GM18502 (cell line): ENCODE results near the gene NTMT1.

Source experiments
- ATAC-seq: cut with Tn5 transposase; IDR thresholded peaks from one replicate; pipeline ENCODE4 v1.9.1; 2021; ENCODE audit warnings: mild to moderate bottlenecking; ENCODE audit not compliant: unreplicated experiment, poor library complexity

Gene NTMT1

DNA sequence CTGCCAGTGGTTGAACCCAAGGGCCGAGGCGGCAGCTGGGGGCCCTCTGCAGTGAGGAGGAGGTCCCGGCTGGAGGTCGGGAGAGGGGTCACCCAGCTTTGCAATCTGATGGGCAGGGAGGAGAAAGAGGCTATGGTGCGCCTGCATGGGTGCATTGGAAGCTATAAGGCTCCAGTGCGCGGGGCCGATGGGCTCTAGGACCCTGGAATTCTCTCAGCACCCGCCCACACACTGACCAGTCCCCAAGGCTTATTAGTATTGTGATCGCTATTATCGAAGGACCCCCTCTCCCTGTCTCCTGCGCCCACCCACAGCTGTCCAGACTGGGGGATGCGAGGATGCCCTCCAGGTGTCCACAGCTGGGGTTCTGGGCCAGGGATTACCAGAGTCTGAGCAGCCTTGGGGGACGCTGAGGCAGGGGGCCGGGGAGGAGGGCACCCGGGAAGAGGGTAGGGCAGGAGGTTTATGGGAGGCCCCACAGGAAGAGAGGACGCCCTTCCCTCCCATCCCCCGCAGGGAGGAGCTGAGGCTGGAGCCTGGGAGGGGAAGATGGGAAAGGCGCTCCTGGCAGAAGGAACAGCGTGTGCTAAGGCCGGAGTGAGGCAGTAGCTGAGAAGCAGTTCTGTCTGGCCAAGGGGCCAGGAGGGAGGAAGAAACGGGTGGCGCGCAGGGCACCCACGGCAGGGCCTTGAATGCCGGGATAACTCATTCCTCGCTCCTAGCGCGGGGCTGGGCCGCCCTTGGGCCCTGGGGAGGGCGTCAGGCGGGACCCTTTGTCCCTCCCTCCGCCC lies 29.2 kb upstream of the NTMT1 start:
- ATAC-seq: no peak

DNA sequence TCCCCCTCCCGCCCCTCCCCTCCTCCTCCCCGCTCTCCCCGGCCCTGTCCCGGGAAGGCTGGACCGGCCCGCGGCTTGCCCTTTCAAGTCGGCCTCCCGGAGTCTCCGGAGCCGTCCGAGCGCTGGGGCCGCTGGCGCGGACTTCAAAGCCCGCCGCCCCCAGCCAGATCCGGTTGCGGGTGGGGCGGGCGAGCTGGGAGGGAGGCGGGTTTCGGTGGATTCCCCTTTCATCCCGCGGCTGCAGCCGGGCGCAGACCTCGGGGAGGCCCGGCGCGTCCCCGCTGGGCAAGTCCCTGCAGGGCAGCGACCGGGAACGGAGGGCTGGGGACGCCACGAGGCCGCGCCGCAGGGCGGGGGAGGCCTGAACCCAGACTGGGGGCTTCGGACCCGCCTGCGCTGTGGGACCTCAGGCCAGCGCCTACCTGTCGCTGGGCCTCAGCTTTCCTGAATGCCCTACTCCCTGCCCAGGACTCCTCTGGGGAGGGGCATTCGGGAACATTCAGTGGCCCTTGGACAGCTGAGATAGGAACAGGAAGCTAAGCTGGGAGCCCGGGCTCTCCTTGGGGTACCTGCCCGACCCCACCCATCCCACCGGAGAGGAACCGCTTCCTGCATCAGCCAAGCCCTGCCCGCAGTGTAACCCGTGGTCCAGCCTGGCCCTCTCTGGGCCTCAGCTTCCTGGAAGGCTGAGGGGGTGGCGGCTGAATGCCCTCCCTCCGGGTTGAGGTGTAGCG lies 28.4 kb upstream of the NTMT1 start:
- ATAC-seq: no peak

DNA sequence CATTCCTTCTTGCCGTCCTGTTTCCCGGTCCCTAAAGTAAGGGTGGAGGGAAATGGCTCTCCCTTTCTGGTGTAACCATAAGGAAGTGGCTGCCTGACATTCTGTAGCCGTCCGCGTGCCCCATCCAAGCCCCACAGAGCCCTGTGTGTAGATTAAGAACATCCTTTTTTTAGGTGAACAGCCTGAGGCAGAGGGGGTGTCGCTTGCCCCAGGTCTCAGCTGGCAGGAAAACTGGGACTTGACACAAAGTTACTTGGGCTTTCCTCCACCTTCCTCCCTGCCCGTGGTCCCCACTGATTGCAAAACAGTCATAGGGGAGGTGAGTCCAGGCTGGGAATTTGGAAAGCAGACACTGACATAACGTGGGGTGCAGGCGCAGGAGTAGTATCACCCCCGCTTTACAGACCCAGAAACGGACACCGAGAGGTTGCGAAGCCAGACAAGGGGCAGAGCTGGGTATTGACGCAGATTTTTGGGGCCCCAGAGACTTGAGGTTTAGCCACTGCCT lies 27.8 kb upstream of the NTMT1 start:
- no peak for ATAC-seq

DNA sequence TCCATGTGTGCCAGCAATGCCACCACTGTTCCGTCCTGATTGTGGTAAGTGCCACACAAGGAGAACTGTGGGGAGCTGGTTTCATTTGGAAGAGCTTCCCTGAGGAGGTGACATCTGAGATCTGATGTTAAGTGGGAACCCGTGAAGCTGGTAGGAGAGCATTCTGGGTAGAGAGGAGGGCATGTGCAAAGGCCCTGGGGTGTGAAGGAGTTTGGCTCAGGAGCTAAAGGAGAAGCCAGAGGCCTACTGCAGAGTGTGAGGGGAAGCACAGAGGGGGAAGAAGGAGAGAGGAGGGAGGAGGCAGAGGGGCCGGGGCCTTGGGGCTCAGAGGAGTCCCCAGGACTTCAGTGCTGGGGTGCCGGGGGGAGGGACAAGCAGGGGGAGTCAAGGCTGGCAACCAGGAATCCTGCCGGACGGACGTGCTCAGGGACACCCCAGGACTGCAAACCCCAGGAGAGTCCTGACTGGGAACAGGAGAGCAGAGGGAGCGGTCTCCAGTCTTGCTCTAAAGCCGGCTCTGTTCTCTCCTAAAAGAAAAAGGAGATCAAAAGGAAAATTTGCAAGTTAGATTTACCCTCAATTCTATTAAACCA lies 24.8 kb upstream of the NTMT1 start:
- ATAC-seq: no peak

DNA sequence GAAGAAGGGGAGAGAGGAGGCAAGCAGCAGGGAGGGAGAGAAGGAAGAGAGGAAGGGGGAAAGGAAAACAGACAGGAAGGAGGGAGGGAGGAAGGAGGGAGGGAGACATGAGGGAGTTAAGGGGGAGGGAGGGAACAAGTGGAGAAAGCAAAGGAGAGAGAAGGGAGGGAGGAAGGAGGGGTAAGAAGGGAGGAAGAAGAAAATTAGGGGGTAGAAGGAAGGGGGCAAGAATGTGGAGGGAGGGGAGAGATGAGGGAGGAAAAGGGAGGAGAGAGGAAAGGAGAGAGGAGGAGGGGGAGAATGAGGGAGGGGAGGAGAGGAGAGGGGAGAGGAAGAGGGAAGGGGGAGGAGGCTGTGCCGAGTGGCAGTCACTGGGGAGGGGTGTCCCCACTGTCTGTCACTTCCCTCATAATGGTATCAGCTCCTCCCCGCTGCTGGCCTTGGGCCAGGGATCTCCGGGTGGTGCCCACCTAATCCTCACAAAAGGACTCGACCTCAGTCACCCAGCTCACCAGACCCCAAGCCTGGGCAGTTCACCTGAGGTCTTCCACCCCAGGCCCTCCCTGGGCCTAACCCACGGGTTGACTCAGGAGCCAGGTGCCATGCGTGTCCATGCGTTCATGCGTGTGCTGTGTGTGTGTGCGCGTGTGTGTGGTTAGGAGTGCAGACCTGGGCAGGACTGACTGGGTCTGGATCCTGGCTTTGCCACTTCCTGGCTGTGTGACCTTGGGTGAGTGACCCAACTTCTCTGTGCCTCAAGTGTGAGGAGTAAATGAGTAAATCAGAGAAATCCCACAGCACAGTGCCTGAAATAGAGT lies 23.2 kb upstream of the NTMT1 start:
- no peak for ATAC-seq

DNA sequence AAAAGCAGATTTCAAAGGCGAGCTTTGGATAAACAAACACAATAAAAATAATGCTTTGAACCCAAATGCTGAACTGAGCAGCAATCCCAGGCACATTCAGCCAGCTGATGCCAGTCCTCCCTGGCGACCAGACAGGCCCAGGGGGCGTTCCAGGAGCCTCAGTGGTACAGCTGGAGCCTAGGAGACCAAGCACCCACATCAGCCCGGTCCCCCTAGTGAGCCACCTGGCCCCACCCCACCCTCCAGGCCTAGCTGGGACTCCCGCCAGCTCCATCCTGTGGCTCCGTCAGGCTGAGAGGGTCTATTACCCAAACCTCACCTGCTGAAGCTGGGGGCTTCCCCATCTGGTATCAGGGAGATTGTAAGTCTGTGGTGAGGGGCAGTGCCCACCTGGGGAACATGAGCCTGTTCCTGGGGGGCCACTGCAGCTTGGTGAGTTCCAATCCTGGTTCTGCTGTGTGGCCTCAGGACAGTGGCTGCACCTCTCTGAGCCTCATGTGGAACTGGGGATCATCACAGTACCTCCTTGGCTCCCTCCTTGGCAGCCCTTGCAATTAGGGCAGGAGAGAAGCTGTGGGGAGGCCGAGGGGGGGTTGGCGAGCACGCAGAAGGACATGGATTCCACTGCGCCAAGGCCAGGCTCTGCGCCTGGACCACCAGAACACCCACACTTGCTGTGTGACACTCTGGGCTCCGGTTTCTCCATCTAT lies 21.8 kb upstream of the NTMT1 start:
- ATAC-seq: no peak

DNA sequence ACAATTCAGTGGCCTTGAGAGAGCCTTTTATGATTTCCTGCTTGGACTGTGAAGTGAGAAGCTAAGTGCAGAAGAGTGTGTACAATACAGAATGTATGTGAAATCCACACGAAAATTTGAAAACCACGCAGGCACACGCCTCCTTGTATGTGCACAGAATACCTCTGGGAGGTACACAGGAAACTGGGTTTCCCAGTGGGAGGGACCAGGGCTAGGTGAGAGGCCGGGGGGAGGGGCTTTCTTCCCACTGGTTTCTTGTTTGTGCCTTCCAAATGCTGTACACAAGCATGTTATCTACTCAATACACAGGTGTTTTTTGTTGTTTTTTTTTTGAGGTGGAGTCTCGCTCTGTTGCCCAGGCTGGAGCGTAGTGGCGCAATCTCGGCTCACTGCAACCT lies 21.2 kb upstream of the NTMT1 start:
- no peak for ATAC-seq

DNA sequence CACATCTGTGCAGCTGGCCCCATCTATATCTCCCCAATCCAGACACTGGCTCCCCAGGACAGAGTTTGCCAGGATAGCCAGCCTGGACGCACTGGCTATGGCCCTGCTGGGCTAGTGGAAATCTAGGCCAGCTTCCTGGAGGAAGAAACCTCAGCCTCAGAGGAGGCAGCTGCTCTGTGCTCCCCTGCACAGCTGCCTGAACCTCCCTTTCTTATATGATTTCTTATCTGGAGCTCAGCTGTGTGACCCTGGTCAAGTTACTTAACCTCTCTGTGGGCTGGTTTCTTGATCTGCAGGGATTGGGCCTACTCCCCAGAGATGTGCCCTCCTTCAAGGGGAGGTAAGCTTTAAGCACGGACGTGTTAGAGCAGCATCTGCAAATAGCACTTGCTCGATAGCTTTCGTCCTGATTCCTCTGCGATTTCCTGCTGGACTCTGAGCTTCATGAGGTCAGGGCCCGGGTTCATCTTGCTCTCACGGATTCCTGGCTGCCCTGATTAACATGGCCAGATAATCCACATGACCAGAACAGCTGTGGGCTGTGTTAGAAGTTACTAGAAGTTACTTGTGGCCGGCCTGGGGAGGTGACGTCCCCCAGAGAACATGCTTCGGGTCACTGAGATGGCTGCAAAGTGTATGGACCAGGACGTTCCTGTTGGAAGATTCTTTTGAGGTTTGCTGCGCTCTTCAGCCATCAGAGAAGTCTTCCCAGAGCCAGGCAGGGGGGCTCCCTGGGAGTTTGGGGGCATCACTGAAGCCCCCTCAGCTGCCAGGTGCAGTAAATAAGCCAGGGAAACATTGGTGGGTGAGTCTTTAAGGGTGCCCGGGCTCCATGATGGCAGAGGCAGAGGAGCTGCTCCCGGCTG lies 19.6 kb upstream of the NTMT1 start:
- no peak for ATAC-seq

DNA sequence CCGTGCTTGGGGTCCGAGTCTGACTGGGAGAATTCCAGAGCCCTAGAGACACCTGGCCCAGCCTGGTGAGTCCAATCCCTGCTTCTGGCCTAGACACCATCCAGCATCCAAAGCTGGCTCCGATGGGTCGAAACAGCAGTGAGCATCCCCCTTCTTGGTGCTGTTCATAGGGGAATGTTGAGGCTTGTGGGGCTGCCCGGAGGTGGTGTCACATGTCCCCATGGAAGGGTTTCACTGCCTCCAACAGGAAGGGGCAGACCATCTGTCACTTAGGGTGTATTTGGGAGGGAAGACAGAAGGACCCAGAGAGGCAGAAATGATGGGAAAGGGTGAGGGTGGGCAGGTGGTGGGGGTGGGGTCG lies 19.0 kb upstream of the NTMT1 start:
- ATAC-seq: no peak

DNA sequence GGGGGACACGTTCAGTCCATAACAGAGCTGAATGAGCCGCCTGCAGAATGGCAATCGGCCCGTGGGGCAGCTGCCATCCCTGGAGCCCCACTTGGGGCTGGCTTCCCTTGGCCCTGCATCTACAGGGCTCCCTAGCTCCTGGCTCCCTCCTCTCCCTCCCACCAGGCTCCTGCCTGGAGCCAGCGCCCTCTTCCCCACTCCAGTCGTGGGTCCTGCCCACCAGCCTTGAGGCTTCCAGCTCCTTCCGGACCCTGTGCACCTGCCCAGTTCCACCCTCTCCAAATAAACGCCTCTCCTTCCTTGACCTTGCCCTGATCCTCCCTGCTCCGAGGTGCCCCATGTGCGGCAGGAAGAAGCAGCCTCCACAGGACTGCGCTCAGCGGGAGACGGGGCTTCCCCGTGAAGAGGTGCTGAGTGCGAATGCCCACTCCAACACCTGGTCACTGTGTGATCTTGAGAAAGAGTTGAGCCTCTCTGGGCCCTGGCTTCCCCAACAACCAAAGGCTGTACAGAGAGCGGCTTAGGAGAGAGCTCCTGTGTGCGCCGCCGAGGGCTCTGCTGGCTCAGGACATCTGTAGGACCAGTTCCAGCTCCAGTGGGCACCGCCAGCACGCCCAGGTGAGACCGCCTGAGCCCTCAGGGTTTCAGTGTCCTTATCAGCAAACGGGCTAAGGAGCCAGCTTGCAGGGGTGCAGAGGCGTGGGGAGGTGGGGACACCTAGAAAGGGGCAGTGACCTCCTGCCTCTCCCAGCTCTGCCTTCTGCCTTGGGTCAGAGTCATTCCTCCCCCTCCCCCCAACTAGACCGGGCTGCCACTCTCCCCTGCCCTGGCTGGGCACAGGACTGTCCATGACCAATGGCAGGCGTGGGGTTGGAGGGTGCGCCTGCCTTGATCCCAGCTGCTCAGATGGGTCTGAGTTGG lies 17.1 kb upstream of the NTMT1 start:
- ATAC-seq: no peak

DNA sequence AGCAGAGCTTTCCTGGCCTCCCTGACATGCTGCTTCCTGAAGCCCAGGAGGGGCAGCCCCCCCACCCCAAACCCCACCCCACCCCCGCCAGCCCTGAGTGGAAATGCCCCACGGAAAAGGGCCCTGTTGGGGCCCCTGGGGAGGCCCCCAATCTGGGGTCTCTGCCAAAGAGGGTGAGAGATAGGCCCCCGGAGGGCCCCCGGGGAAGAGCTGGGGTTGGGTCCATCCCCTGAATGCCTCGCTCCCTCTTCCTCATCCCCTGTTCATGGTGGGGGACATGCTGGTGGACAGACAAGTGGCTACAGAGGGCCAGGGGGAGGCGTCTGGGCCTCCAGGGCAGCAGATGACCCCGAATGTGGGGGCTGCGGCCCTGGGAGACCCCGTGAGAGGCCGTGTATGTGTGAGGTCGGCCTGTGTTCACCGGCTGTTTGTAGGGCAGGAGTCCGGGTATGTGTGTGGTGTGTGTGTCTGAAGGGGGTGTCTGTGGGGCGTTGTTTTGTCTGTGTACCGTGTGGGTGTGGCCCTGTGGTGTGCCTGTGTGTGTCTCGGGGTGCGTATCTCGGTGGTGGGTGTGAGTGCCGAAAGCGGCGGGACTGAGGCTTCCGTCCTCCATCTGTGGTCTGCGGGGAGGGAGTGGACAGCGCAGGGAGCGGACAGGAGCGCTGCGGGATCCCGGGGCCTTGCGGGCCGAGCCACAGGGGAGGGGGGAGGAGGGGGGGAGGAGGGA lies 16.3 kb upstream of the NTMT1 start:
- no peak for ATAC-seq

DNA sequence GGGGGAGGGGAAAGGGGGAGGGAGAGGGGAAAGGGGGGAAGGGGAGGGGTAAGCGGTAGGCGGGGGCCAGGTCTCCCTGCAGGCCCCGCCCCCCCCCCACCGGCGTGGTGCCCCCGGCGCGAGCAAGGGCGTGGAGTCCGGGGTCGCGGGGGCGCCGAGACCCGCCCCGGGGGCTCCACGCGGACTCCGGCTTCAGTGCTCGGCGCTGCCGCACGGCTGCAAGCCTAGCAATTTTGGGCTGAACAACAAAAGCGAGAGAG lies 15.8 kb upstream of the NTMT1 start:
- ATAC-seq: no peak

DNA sequence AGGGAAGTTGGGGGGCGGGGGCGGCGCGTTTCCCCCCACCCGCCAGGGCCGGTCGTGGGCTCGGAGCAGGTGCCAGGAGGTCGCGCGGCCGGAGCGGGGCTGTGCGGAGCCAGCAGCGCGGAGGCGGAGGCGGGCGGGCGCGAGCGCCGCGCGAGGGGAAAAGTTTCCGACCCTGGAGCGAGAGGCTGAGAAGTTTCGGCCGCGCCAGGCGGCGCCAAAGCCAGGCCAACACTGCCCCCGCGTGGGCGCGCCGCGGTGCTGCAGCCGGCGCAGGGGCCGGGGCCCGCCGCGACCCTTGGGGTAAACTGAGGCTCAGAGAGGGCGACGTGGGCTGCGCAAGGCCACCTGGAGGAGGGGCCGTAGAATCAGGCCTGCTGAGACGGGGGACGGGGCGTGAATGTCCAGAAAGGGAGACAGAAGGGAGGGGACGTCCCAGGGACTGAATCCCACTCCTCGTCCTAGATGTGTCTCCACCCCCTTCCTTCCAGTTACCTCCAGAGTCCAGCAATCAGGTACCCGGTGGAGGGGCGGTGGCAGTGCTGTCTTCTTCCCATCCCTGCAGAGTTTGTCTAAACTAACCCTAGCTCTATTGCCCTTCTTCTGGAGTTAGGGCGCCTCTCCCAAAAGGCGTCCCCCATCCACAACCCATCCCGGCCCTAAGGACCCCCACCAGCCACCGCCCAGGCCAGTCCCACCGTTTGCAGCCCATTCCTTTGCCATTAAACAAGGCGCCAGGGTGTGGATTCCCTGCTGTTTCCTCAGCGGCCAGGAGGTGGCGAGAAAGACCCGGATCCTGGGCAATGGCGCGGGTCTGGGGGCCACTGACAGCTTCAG lies 15.3 kb upstream of the NTMT1 start:
- ATAC-seq: peak; percentile 59

DNA sequence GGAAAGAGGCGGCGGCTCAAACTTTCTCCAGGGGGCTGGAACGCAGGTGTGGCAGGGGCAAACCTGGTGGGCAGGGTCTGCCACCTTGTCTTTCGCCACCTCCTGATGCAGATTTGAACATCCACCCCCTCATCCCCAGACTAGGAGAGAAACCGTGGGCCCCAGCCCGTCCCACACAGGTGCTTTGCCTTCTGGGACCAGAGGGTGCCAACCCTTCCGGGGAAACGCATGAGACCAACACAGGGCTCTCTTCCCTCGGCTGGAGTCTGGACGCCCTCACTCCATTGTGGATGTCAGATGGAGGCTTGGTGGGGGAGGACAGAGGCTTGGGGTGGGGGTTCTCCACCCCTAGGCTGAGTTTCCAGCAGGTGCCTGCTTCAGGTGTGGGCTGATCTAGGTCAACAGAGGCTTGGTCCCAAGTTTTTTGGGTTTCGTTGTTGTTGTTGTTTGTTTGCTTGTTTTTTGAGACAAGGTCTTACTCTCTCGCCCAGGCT lies 14.6 kb upstream of the NTMT1 start:
- no peak for ATAC-seq

DNA sequence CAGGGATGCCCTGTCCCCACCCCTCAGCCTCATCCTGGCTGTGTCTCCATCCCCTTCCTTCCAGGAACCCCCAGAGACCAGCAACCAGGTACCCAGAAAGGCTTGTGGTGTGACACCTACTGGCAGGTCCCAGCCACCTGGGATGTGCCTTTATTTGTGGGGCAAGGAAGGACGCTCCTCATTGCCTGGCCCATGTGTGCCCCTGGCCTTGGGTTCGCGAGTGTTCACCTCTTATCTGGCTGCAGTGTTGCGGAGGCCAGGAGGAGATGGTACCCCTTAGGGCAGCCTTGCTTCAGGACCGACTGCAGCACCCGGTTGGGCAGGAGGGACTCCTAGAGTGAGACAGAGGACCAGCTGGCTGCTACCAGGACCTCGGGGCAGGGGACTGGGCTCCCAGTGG lies 13.8 kb upstream of the NTMT1 start:
- no peak for ATAC-seq

DNA sequence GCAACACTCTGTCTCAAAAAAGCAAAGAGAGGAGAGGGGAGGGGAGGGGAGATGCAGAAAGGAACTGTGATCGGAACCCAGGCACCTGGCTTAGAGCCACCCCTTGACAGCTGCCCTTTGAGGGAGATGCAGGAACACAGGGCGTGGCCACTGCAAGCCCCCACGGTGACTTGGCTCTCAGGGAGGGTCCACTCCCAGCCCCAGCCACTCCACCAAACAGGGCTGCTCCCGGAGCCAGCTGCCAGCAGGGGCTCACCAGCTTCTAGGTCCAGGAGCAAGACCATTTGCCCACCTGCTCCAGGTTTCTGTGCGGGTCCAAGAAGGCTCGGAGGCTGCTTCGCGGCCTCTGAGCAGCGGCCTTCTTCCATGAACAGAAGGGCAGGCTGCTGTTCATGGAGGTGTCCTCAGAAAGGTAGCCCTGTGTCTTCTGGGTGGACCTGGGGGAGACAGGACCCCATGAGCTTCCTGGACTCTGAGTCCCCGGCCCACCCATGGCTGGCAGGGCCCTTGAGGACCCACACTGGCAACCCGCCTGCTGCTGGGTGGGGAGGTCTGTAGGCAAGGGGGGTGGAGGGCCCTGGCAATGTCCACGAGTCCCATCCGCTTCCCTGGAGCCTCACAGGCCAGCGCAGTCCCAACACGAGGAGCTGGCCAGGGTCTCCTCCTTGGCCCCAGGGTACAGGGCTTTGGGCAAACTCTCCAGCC lies 13.0 kb upstream of the NTMT1 start:
- no peak for ATAC-seq
